Measurements from ENCODE around the gene CYSLTR2.

DNA sequence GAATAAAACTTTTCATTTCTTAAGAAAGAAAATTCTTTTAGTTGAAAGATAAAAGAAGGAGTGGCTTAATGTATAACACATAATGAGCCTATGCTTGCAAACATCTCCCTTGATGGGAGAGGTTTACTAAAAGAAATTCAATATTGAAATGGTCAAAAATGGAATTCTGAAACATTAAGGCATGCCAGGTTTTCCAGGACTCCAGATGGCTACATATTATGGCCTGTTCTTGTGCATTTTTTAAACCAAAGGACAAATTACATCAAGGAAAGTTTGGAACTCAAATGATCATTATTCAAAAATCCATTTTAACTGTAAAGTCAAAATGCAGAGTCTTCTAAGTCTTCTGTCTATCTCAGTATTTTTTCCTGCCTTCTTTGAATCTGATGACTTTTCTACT, 19.1 kb upstream of the CYSLTR2 start:
- TF ChIP-seq, protein P1, sequence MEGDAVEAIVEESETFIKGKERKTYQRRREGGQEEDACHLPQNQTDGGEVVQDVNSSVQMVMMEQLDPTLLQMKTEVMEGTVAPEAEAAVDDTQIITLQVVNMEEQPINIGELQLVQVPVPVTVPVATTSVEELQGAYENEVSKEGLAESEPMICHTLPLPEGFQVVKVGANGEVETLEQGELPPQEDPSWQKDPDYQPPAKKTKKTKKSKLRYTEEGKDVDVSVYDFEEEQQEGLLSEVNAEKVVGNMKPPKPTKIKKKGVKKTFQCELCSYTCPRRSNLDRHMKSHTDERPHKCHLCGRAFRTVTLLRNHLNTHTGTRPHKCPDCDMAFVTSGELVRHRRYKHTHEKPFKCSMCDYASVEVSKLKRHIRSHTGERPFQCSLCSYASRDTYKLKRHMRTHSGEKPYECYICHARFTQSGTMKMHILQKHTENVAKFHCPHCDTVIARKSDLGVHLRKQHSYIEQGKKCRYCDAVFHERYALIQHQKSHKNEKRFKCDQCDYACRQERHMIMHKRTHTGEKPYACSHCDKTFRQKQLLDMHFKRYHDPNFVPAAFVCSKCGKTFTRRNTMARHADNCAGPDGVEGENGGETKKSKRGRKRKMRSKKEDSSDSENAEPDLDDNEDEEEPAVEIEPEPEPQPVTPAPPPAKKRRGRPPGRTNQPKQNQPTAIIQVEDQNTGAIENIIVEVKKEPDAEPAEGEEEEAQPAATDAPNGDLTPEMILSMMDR (IDR thresholded peaks at IDR 0.05; ENCODE audit: low read length), result no peak
- no peak for TF ChIP-seq EZH2 (IDR thresholded peaks at IDR 0.05; ENCODE audit: borderline replicate concordance, low read length)
